Measurements from ENCODE around the gene NLRC5.

Gene NLRC5

GRCh38 chr16:57024894-57025680 is 35.7 kb downstream of the NLRC5 start:
- no peaks in the 10 kb centered on the region for H3K9me2 ChIP-seq (ENCODE audit: low read depth, low read length)
- no peaks in the 10 kb centered on the region; the same call in 1 of the 2 replicates for H3K27me3 ChIP-seq (ENCODE audit: insufficient read depth, low read length)
- H3K36me3 ChIP-seq (ENCODE audit: insufficient read depth, low read length), result no peaks in the 10 kb centered on the region
- no peaks in the 10 kb centered on the region for H3K79me2 ChIP-seq (ENCODE audit: insufficient read depth, low read length)
- no peak for TF ChIP-seq EZH2 (IDR thresholded peaks at IDR 0.05; ENCODE audit: borderline replicate concordance, low read length)
- TF ChIP-seq CTCF (IDR thresholded peaks at IDR 0.05; ENCODE audit: low read length), result no peak
- H3K27ac ChIP-seq (ENCODE audit: low read depth, low read length, poor library complexity, severe bottlenecking), result no peak overlapping the region
- H3K4me1 ChIP-seq (ENCODE audit: insufficient read depth, low read length, severe bottlenecking), result no peaks in the 10 kb centered on the region
- no peak overlapping the region for H3K4me3 ChIP-seq (ENCODE audit: low read depth, low read length, poor library complexity, severe bottlenecking)
- no peak overlapping the region for H3K9ac ChIP-seq (ENCODE audit: low read length)
- no peaks in the 10 kb centered on the region for H3K9me3 ChIP-seq (ENCODE audit: low read length)
- H3K4me2 ChIP-seq (ENCODE audit: low read length), result no peak overlapping the region
- no peak overlapping the region for H2AFZ ChIP-seq (ENCODE audit: low read length)
- no peaks in the 10 kb centered on the region for H3F3A ChIP-seq (ENCODE audit: insufficient read depth, low read length)
- no peaks in the 10 kb centered on the region for H4K20me1 ChIP-seq (ENCODE audit: insufficient read depth, low read length)

GRCh38 chr16:57025941-57026777 is 36.8 kb downstream of the NLRC5 start:
- Histone ChIP-seq H3K4me2 (ENCODE audit: low read length) (no peak overlapping the region), H2AFZ (ENCODE audit: low read length) (no peak overlapping the region), H3K4me3 (ENCODE audit: low read depth, low read length, poor library complexity, severe bottlenecking) (no peak overlapping the region), H3K9ac (ENCODE audit: low read length) (no peak overlapping the region), H3K9me3 (ENCODE audit: low read length) (no peaks in the 10 kb centered on the region), H4K20me1 (ENCODE audit: insufficient read depth, low read length) (no peaks in the 10 kb centered on the region), H3K27me3 (ENCODE audit: insufficient read depth, low read length) (no peaks in the 10 kb centered on the region; the same call in 1 of the 2 replicates), H3K4me1 (ENCODE audit: insufficient read depth, low read length, severe bottlenecking) (no peaks in the 10 kb centered on the region), H3K9me2 (ENCODE audit: low read depth, low read length) (no peaks in the 10 kb centered on the region), H3K27ac (ENCODE audit: low read depth, low read length, poor library complexity, severe bottlenecking) (no peak overlapping the region), H3K79me2 (ENCODE audit: insufficient read depth, low read length) (no peaks in the 10 kb centered on the region), H3F3A (ENCODE audit: insufficient read depth, low read length) (no peaks in the 10 kb centered on the region), H3K36me3 (ENCODE audit: insufficient read depth, low read length) (no peaks in the 10 kb centered on the region)
- TF ChIP-seq CTCF (IDR thresholded peaks at IDR 0.05; ENCODE audit: low read length) (no peak), EZH2 (IDR thresholded peaks at IDR 0.05; ENCODE audit: borderline replicate concordance, low read length) (no peak)

GRCh38 chr16:57026778-57027062 is 37.4 kb downstream of the NLRC5 start:
- Histone ChIP-seq H3K27me3 (ENCODE audit: insufficient read depth, low read length) (no peaks in the 10 kb centered on the region; the same call in 1 of the 2 replicates), H2AFZ (ENCODE audit: low read length) (no peak overlapping the region), H3K9ac (ENCODE audit: low read length) (no peak overlapping the region), H3K4me1 (ENCODE audit: insufficient read depth, low read length, severe bottlenecking) (no peaks in the 10 kb centered on the region), H3K79me2 (ENCODE audit: insufficient read depth, low read length) (no peaks in the 10 kb centered on the region), H3K4me2 (ENCODE audit: low read length) (no peak overlapping the region), H3K36me3 (ENCODE audit: insufficient read depth, low read length) (no peaks in the 10 kb centered on the region), H3F3A (ENCODE audit: insufficient read depth, low read length) (no peaks in the 10 kb centered on the region), H3K27ac (ENCODE audit: low read depth, low read length, poor library complexity, severe bottlenecking) (no peak overlapping the region), H4K20me1 (ENCODE audit: insufficient read depth, low read length) (no peaks in the 10 kb centered on the region), H3K4me3 (ENCODE audit: low read depth, low read length, poor library complexity, severe bottlenecking) (no peak overlapping the region), H3K9me3 (ENCODE audit: low read length) (no peaks in the 10 kb centered on the region), H3K9me2 (ENCODE audit: low read depth, low read length) (no peaks in the 10 kb centered on the region)
- TF ChIP-seq EZH2 (IDR thresholded peaks at IDR 0.05; ENCODE audit: borderline replicate concordance, low read length) (no peak), CTCF (IDR thresholded peaks at IDR 0.05; ENCODE audit: low read length) (no peak)

All from OCI-LY1 (cell line).